ENCODE results near the gene GPR84. TPM values are rescaled to one million over a fixed set of nuclear protein-coding genes. Genes with fewer than 3 reads are reported as not detected.

The GPR84 gene
- total and polyA plus RNA-seq, 3 donors from 2014 or later: 0.43 to 0.58 TPM; not detected in 1

DNA sequence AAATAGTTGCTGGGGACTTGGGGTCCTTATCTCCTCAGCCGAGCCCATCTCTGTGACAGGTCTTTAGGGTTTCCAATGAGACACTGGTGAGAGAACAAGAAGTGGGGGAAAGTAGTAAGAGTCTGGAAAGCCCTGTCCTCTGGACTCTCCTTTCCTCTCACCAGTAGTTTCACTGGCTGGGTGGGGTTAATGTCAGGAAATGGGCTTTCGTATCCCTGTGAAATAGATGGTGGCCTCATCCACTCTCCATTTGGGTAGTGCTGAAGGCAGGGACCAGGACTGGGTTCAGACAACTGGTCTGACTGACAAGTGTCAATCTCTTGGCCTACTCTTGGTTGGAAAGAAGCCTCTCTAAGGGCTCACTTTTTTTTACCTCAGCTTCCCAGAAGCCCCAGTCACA is 12.7 kb upstream of the GPR84 start:
- Histone ChIP-seq H3K27ac (peak overlapping the region in 1 of 2 donors; percentile 12), H3K27me3 (no peaks in the 10 kb centered on the region), H3K4me1 (peaks cover 17% of the 10 kb centered on the region), H3K36me3 (ENCODE audit: low read depth, missing control alignments) (no peaks in the 10 kb centered on the region), H3K9me3 (no peaks in the 10 kb centered on the region), H3K4me3 (no peak overlapping the region)
- intact Hi-C loops (cut with DNase I; ENCODE audit: low total_unique reads): loop anchor here (10.0 kb wide), 1 partner anchor 152 kb away; no protein-coding TSS in a partner anchor
- TF ChIP-seq POLR2A (IDR thresholded peaks at IDR 0.05): no peak
- no peak for TF ChIP-seq CTCF (IDR thresholded peaks at IDR 0.05)
- DNase-seq: no peak
- WGBS, 2 donors: 63% methylated on average over 2 of the region's 2 CpGs

GRCh38 chr12:54376596-54376995 is 12.3 kb upstream of the GPR84 start:
- DNase-seq: peak; percentile 70
- 59 to 73% methylated on average over 4 of the region's 4 CpGs for WGBS, 2 donors
- intact Hi-C loops (cut with DNase I; ENCODE audit: low total_unique reads): loop anchor here (10.0 kb wide), 1 partner anchor 152 kb away; no protein-coding TSS in a partner anchor
- Histone ChIP-seq H3K4me3 (no peak overlapping the region), H3K27me3 (no peaks in the 10 kb centered on the region), H3K4me1 (peaks cover 21% of the 10 kb centered on the region), H3K9me3 (no peaks in the 10 kb centered on the region), H3K36me3 (ENCODE audit: low read depth, missing control alignments) (no peaks in the 10 kb centered on the region), H3K27ac (peak overlapping the region in 1 of 2 donors; percentile 12)
- TF ChIP-seq CTCF (IDR thresholded peaks at IDR 0.05): no peak
- no peak for TF ChIP-seq POLR2A (IDR thresholded peaks at IDR 0.05)

- Histone ChIP-seq H3K36me3 (ENCODE audit: low read depth, missing control alignments) (no peaks in the 10 kb centered on the region), H3K27me3 (no peaks in the 10 kb centered on the region), H3K27ac (peak overlapping the region in 1 of 2 donors; percentile 30), H3K9me3 (no peaks in the 10 kb centered on the region), H3K4me3 (no peak overlapping the region), H3K4me1 (peaks cover 31% of the 10 kb centered on the region)
- TF ChIP-seq CTCF (IDR thresholded peaks at IDR 0.05) (no peak), POLR2A (IDR thresholded peaks at IDR 0.05) (no peak)
- DNase-seq: no peak
- 51 to 68% methylated on average over 2 of the region's 2 CpGs for WGBS, 2 donors
- intact Hi-C loops (cut with DNase I; ENCODE audit: low total_unique reads): loop anchor here (10.0 kb wide), 1 partner anchor 150 kb away; no protein-coding TSS in a partner anchor
Measured at GRCh38 chr12:54375259-54375579, 10.9 kb upstream of the GPR84 start.

DNA sequence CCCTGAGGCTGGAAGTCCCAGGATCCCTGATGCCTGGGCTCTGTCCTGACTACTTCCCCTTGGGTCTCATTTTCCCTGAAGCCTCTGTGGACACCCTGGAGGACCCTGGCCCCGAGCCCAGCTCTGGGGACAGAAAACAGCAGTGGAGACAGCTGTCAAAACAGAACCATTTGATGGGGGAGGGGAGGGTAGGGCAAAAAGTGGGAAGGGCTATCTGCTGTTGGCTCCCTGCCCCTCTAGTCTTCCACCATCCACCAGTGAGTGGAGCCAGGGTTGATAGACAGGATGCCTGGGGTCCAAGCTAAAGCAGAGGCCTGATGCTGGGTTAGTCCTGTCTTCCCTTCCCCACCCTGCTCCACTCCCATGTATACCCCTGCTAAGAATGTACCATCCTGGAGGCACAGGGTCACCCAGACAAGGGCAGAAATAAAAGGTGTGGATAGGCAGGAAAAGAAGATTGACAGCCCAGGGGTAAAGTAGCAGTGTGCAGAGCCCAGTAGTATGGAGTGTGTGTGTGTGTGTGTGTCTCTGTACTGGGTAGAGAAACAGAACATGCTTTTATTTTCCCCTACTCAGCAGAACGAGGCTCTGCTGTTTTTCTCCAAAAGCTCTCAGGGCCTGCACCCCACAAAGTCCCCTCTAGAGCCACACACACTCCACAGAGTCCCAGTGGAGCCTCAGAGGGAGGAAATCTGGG is 10.4 kb upstream of the GPR84 start:
- Histone ChIP-seq H3K4me1 (peaks cover 35% of the 10 kb centered on the region), H3K4me3 (no peak overlapping the region), H3K27me3 (no peaks in the 10 kb centered on the region), H3K27ac (peak overlapping the region in 1 of 2 donors; percentile 30), H3K9me3 (no peaks in the 10 kb centered on the region), H3K36me3 (ENCODE audit: low read depth, missing control alignments) (no peaks in the 10 kb centered on the region)
- 49 to 66% methylated on average over 2 of the region's 2 CpGs for WGBS, 2 donors
- no peak for DNase-seq
- TF ChIP-seq CTCF (IDR thresholded peaks at IDR 0.05) (no peak), POLR2A (IDR thresholded peaks at IDR 0.05) (no peak)
- intact Hi-C loops (cut with DNase I; ENCODE audit: low total_unique reads): loop anchor here (10.0 kb wide), 1 partner anchor 150 kb away; no protein-coding TSS in a partner anchor
